GM21529 (cell line): Measurements from ENCODE around the gene SYNGR2.

Experiments used
- ATAC-seq: cut with Tn5 transposase; IDR thresholded peaks from one replicate; pipeline ENCODE4 v1.9.1; 2021; ENCODE audit not compliant: unreplicated experiment

The SYNGR2 gene

GRCh38 chr17:78168242-78168902 is at the start of gene SYNGR2:
SYNGR2 (plus strand) TSS chr17:78168581; CDS start chr17:78168617, 36 bp downstream.
- peak; percentile 42 for ATAC-seq

GRCh38 chr17:78118801-78119241 is 49.6 kb upstream of the SYNGR2 start:
- ATAC-seq: no peak

- no peak for ATAC-seq
Measured at GRCh38 chr17:78120537-78120936, 47.8 kb upstream of the SYNGR2 start.

- ATAC-seq: no peak
Measured at GRCh38 chr17:78120971-78121800, 47.2 kb upstream of the SYNGR2 start.

- no peak for ATAC-seq
Measured at GRCh38 chr17:78121801-78122215, 46.6 kb upstream of the SYNGR2 start.

GRCh38 chr17:78122216-78122930 is 46.0 kb upstream of the SYNGR2 start:
- no peak for ATAC-seq

GRCh38 chr17:78122931-78123249 is 45.5 kb upstream of the SYNGR2 start:
- ATAC-seq: no peak

- no peak for ATAC-seq
Measured at GRCh38 chr17:78123258-78123929, 45.0 kb upstream of the SYNGR2 start.

GRCh38 chr17:78124081-78124835 is 44.1 kb upstream of the SYNGR2 start:
- ATAC-seq: peak; percentile 23

- no peak for ATAC-seq
Measured at GRCh38 chr17:78124836-78125137, 43.6 kb upstream of the SYNGR2 start.

- no peak for ATAC-seq
Measured at GRCh38 chr17:78125138-78125913, 43.1 kb upstream of the SYNGR2 start.

- ATAC-seq: no peak
Measured at GRCh38 chr17:78125976-78126894, 42.1 kb upstream of the SYNGR2 start.

GRCh38 chr17:78126895-78127238 is 41.5 kb upstream of the SYNGR2 start:
- ATAC-seq: no peak

- no peak for ATAC-seq
Measured at GRCh38 chr17:78127239-78127887, 41.0 kb upstream of the SYNGR2 start.

GRCh38 chr17:78127888-78128550 is 40.4 kb upstream of the SYNGR2 start:
- no peak for ATAC-seq

GRCh38 chr17:78128551-78129350 is 39.6 kb upstream of the SYNGR2 start, which contains the start of gene TMC6:
TMC6 (minus strand) TSS chr17:78128755; CDS start chr17:78126832, 1,923 bp downstream.
- ATAC-seq: no peak
